HepG2 (cell line): ENCODE data around the gene GRIP1. TPM values are rescaled to one million over a fixed set of nuclear protein-coding genes. Genes with fewer than 3 reads are reported as not detected.
A peak's percentile ranks its signal among the peaks of the same experiment; 100 is the strongest.

Source experiments
- FIP1L1 ChIP-seq: fragments of 200-400 bp; formaldehyde crosslinking; IDR thresholded peaks from 2 replicates; pipeline ENCODE4 v1.6.1; 2018; ENCODE audit warnings: low read depth, mild to moderate bottlenecking, low read length, moderate library complexity, borderline replicate concordance; ENCODE audit not compliant: insufficient read depth
- GRHL1 ChIP-seq: sonication (generic); formaldehyde crosslinking; conservative IDR thresholded peaks from 2 replicates; pipeline ENCODE4 v1.8.0; 2022; ENCODE audit warnings: missing genetic modification reagents
- KDM1A ChIP-seq: IDR thresholded peaks from 2 replicates; pipeline ENCODE4 v1.6.1; 2016; ENCODE audit warnings: missing compliant biosample characterization
- KIAA2018 ChIP-seq: sonication (generic); formaldehyde crosslinking; IDR thresholded peaks from 2 replicates; pipeline ENCODE4 v1.5.0; 2020; ENCODE audit warnings: mild to moderate bottlenecking, missing genetic modification reagents, borderline replicate concordance
- MED8 ChIP-seq: sonication (generic); formaldehyde crosslinking; IDR thresholded peaks from 2 replicates; pipeline ENCODE4 v1.8.1; 2023; ENCODE audit warnings: mild to moderate bottlenecking, missing genetic modification reagents; ENCODE audit not compliant: insufficient replicate concordance
- PCBP1 ChIP-seq: fragments of 200-400 bp; formaldehyde crosslinking; IDR thresholded peaks from 2 replicates; pipeline ENCODE4 v1.6.1; 2017; ENCODE audit warnings: mild to moderate bottlenecking, low read depth, low read length, borderline replicate concordance
- TEAD3 ChIP-seq: optimal IDR thresholded peaks from 2 replicates; pipeline ENCODE3; 2016; ENCODE audit warnings: borderline replicate concordance
- ZFP1 ChIP-seq: IDR thresholded peaks from 2 replicates; pipeline ENCODE4 v1.6.1; 2016
- ZHX2 ChIP-seq, 2 experiments: sonication (generic) in 1 of 2; formaldehyde crosslinking in 1 of 2; IDR thresholded peaks; 2 replicates each; pipeline versions ENCODE4 v1.6.1 to v1.9.0; 2014 to 2022; ENCODE audit warnings: antibody characterized with exemption in 1 of 2, borderline replicate concordance in 1 of 2, inconsistent platforms in 1 of 2, low read depth in 1 of 2, missing genetic modification reagents in 1 of 2
- ZNF556 ChIP-seq: sonication (generic); formaldehyde crosslinking; IDR thresholded peaks from 2 replicates; pipeline ENCODE4 v1.4.0; 2020; ENCODE audit warnings: mild to moderate bottlenecking, missing genetic modification reagents, borderline replicate concordance
- ZNF572 ChIP-seq: sonication (generic); formaldehyde crosslinking; IDR thresholded peaks from 2 replicates; pipeline ENCODE4 v1.5.1; 2020; ENCODE audit warnings: mild to moderate bottlenecking, missing genetic modification reagents
- polyA plus RNA-seq, 8 experiments: library from polyadenylated mRNA; depleted of rRNA in 3 of 8; stranded (reverse) in 7 of 8; unstranded in 1 of 8; fragments of >200 nt; fragmentation: Illumina TruSeq in 4 of 8; extraction: Trizol in 4 of 8; gene quantifications; 2 replicates each; pipeline versions ENCODE4 v1.2.1 to v1.2.3, GENCODE V29; 2011 to 2016; ENCODE audit warnings: low read depth in 4 of 8, missing spikeins in 1 of 8, mixed read lengths in 1 of 8; ENCODE audit not compliant: insufficient read depth in 1 of 8
- total RNA-seq, 5 experiments: library from RNA; depleted of rRNA; stranded (reverse); fragments of >200 nt; fragmentation: Illumina TruSeq; extraction: Trizol; gene quantifications; 2 replicates each; pipeline ENCODE4 v1.2.3, GENCODE V29; 2016; ENCODE audit warnings: low read depth in 1 of 5

The GRIP1 gene
- total and polyA plus RNA-seq, 2 of the 13 experiments (the other 11 are each of a cell fraction or from before 2014, with no cell fraction given) = not detected

- TF ChIP-seq MED8 (CRISPR knock-in tag) = no peak
- TF ChIP-seq ZHX2 (IDR thresholded peaks at IDR 0.05; ENCODE audit: low read depth) = no peak
- no peak for TF ChIP-seq ZHX2 (CRISPR knock-in tag; IDR thresholded peaks at IDR 0.05; ENCODE audit: borderline replicate concordance)
- TF ChIP-seq ZNF572 (CRISPR knock-in tag) = no peak
- TF ChIP-seq GRHL1 (CRISPR knock-in tag) = no peak
- TF ChIP-seq KDM1A (CRISPR knock-in tag) = no peak
- TF ChIP-seq FIP1L1 = no peak
- TF ChIP-seq ZFP1 (CRISPR knock-in tag) = 0 out of 2 replicates have a peak, but pooled peaks have one; percentile 45
- no peak for TF ChIP-seq PCBP1
- no peak for TF ChIP-seq KIAA2018 (CRISPR knock-in tag)
- peak; percentile 65; the same call in 1 of the 2 replicates for TF ChIP-seq ZNF556
- peak; percentile 9 for TF ChIP-seq TEAD3
Observed at GRCh38 chr12:66301944-66302826, 376.7 kb downstream of the GRIP1 start, which contains the start of gene HELB (continued).
